T-helper 1 cell treated with Interleukin-12 subunit alpha and Interleukin-12 subunit beta and Interleukin-4 antibody, amounts not matched to agents 30 μg/mL and 1 μg/mL, for 36 hours (primary cell): ENCODE results near the gene REXO4.
A peak's percentile ranks its signal among the peaks of the same experiment; 100 is the strongest.
"Not testable (repeated sequence)": the region's sequence is repeated elsewhere in the genome, so short reads cannot be mapped to it uniquely, and the experiment has no call there.

Experiments
- H3K27ac Mint-ChIP-seq: one replicate; pipeline ENCODE4 v1.8.0; 2021; ENCODE audit warnings: mild to moderate bottlenecking, mixed read lengths
- H3K27me3 Mint-ChIP-seq: one replicate; pipeline ENCODE4 v1.8.0; 2021; ENCODE audit warnings: low read depth, mixed read lengths
- H3K36me3 Mint-ChIP-seq: one replicate; pipeline ENCODE4 v1.8.0; 2021; ENCODE audit warnings: low read depth, mixed read lengths
- H3K4me1 Mint-ChIP-seq: one replicate; pipeline ENCODE4 v1.8.0; 2021; ENCODE audit warnings: low read depth, mixed read lengths
- H3K4me3 Mint-ChIP-seq: one replicate; pipeline ENCODE4 v1.8.0; 2021; ENCODE audit warnings: mild to moderate bottlenecking, moderate library complexity, mixed read lengths
- H3K9me3 Mint-ChIP-seq: one replicate; pipeline ENCODE4 v1.8.0; 2021; ENCODE audit warnings: mixed read lengths

The REXO4 gene

DNA sequence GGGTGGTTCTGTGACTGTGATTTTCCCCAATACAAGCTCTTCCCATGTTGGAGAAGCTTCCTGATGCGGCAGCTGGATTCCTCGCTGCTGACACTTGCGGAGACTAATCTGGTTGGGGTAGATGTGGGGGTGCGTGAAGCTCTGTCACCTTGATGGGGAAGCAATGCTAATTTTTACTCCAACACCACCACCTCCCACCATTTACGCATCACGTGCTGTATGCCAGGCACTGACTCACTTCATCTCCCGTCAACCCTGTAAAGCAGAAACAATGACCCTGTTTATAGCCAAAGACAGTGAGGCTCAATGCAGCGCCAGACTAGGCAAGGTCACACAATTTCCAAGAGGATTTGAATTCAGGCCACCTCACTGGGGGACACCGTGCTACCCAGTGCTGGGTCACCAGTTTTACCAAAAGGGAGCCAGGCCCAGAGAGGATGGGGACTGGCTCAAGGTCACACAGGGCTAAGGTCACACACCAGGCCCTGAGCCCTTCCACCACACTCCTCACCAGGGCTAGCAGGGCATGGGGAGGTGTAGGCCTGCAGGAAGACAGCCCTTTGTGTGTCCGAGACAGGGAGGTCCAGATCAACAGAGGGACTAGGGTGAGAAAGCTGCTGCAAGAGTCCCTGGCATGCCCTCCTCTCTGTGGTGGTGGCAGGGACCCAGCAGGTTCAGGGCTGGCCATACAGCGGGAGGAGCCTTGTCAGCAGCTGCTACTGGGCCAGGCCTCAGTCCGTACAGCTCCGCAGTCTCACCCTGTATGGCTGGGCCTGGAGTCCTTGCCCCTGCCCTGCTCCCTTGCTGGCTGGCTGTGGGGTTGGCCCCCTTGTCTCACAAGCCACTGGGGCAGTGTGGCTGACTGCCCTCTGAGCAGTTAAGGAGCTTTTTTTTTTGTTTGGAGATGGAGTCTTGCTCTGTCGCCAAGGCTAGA, 38.4 kb downstream of the REXO4 start:
- Mint-ChIP-seq H3K9me3 (no peaks in the 10 kb centered on the region), H3K4me3 (no peak overlapping the region), H3K27ac (no peak overlapping the region), H3K27me3 (no peaks in the 10 kb centered on the region), H3K36me3 (peaks cover 3% of the 10 kb centered on the region), H3K4me1 (peaks cover 4% of the 10 kb centered on the region)

DNA sequence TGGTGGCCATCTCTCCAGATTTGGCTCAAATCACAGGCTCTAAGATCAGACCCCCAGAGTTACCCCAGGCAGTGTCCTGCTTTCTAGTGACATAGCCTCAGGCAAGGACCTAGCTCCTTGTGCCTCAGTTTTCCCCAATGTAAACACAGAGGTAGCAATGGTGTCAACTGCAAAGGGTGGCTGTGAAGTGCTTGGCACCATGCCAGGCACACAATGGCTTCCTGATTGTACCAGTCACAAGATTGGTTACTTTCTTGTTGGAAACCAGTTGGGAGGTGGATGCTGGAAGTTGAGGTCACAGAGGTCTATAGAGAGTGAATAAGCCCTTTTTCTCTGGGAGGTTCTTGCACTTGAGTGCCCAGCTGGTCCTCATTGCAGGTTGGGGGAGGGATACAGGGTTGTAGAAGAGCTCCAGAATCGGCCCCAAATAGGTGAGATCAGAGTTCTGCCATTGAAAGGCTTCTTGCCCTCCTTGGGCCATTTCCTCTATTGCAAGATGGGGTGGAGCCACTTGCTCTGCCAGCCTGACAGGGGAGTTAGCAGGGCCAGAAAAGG, 39.3 kb downstream of the REXO4 start:
- Mint-ChIP-seq H3K4me1 (peaks cover 8% of the 10 kb centered on the region), H3K4me3 (peak overlapping the region; percentile 27), H3K27ac (no peak overlapping the region), H3K36me3 (peaks cover 3% of the 10 kb centered on the region), H3K9me3 (no peaks in the 10 kb centered on the region), H3K27me3 (no peaks in the 10 kb centered on the region)

GRCh38 chr9:133377721-133378216, 40.0 kb downstream of the REXO4 start:
- Mint-ChIP-seq H3K27ac (no peak overlapping the region), H3K27me3 (no peaks in the 10 kb centered on the region), H3K4me3 (no peak overlapping the region), H3K36me3 (peaks cover 6% of the 10 kb centered on the region), H3K4me1 (peaks cover 14% of the 10 kb centered on the region), H3K9me3 (no peaks in the 10 kb centered on the region)

DNA sequence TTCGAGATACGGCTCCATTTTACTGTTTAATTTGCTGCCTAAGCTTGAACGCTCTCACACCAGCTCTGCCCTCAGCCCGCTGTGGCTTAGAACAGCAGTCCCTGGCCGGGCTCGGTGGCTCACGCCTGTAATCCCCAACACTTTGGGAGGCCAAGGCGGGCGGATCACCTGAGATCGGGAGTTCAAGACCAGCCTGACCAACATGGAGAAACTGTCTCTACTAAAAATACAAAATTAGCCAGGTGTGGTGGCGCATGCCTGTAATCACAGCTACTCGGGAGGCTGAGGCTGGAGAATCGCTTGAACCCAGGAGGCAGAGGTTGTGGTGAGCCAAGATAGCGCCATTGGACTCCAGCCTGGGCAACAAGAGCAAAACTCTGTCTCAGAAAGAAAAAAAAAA, 40.5 kb downstream of the REXO4 start:
- not testable (repeated sequence) for H3K36me3 Mint-ChIP-seq, H3K9me3 Mint-ChIP-seq, H3K27me3 Mint-ChIP-seq, H3K27ac Mint-ChIP-seq
- Mint-ChIP-seq H3K4me1 (peaks cover 18% of the 10 kb centered on the region), H3K4me3 (peak overlapping the region; percentile 68)

DNA sequence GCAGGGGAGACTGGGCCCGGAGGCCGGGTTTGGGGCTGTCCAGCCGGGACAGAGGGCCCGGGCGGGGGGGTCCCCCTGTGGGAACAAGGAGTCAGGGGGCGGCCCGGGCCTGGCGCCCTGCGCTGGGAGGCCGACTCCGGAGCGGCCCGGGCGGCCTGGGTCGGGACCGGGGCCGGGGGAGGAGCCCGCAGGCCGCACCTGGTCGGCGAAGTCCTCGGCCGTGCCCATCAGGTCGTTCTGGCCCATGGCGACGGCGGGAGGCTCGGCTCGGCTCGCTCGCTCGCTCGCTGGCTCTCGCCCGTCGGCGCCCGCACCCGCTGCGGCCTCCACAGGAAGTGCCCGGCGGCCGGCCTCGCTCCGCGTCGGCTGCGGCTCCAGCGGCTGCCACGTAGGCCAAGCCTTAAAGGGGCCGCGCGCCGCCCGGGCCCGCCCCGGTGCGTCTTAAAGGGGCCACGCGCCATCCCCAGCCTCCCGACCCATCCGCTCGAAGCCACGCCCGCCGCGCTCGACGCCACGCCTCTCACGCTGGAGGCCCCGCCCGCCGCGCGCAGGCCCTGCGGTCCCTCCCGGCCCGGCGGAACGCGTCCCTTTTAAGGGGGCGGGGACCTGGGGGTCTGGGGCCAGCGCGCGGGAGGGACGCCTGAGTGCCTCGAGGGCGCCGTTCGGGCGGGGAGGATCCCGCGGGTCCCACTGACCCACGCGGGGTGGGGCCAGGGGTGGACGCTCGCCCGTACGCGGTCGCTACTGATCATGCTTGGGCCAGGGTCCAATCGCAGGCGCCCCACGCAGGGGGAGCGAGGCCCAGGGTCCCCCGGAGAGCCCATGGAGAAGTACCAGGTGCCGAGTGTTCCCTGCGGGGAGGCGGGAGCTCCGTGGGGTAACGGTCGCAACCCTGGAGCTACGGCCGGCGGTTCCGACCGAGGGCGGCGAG, 41.8 kb downstream of the REXO4 start, which contains the start of the genes STKLD1 and SURF4:
TSS of gene STKLD1 (plus strand) at position 643 of the 931 bp plus-strand sequence. CDS start at position 751, 108 bp downstream.
TSS of gene SURF4 (minus strand) at position 337 of the 931 bp plus-strand sequence. CDS start at position 246, 91 bp downstream.
- H3K27me3 Mint-ChIP-seq: no peaks in the 10 kb centered on the region
- H3K27ac Mint-ChIP-seq: peak within 1 kb of the TSS; percentile 97
- H3K4me1 Mint-ChIP-seq: peaks cover 30% of the 10 kb centered on the region
- no peaks in the 10 kb centered on the region for H3K9me3 Mint-ChIP-seq
- H3K36me3 Mint-ChIP-seq: peaks cover 9% of the 10 kb centered on the region
- peak within 1 kb of the TSS; percentile 97 for H3K4me3 Mint-ChIP-seq

- H3K4me1 Mint-ChIP-seq: peaks cover 37% of the 10 kb centered on the region
- H3K27me3 Mint-ChIP-seq: no peaks in the 10 kb centered on the region
- peaks cover 13% of the 10 kb centered on the region for H3K36me3 Mint-ChIP-seq
- H3K4me3 Mint-ChIP-seq: peak overlapping the region; percentile 97
- H3K9me3 Mint-ChIP-seq: no peaks in the 10 kb centered on the region
- peak overlapping the region; percentile 97 for H3K27ac Mint-ChIP-seq
Observed at GRCh38 chr9:133375116-133375723, 42.6 kb downstream of the REXO4 start.

GRCh38 chr9:133374612-133375115, 43.1 kb downstream of the REXO4 start:
- peak overlapping the region; percentile 97 for H3K27ac Mint-ChIP-seq
- H3K9me3 Mint-ChIP-seq: no peaks in the 10 kb centered on the region
- no peaks in the 10 kb centered on the region for H3K27me3 Mint-ChIP-seq
- peaks cover 43% of the 10 kb centered on the region for H3K4me1 Mint-ChIP-seq
- H3K4me3 Mint-ChIP-seq: peak overlapping the region; percentile 97
- peaks cover 18% of the 10 kb centered on the region for H3K36me3 Mint-ChIP-seq

DNA sequence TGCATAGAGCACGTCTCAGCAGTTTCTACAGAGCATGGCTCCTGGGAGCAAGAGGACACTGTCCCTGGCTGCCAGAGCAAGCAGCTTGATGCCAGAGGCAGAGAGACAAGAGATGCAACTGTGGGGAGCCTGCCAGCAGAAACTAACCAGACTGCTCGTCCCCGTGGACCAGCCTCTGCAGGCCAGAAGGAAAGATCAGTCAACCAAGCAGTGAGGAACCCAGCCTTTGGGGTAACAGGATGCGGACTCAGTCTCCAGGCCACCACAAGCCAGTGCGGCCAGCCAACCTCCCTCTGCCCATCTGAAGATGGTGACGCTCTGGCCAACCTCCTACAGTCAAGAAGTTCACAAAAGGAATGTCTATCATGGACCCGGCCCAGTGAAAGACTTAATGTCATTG, 45.7 kb downstream of the REXO4 start:
- Mint-ChIP-seq H3K27me3 (no peaks in the 10 kb centered on the region), H3K9me3 (no peaks in the 10 kb centered on the region), H3K27ac (peak overlapping the region; percentile 87), H3K4me3 (peak overlapping the region; percentile 76), H3K4me1 (peaks cover 60% of the 10 kb centered on the region), H3K36me3 (peaks cover 31% of the 10 kb centered on the region)

- no peaks in the 10 kb centered on the region for H3K9me3 Mint-ChIP-seq
- H3K4me1 Mint-ChIP-seq: peaks cover 62% of the 10 kb centered on the region
- H3K4me3 Mint-ChIP-seq: peak overlapping the region; percentile 76
- H3K27ac Mint-ChIP-seq: peak overlapping the region; percentile 87
- H3K27me3 Mint-ChIP-seq: no peaks in the 10 kb centered on the region
- H3K36me3 Mint-ChIP-seq: peaks cover 35% of the 10 kb centered on the region
Observed at GRCh38 chr9:133371261-133371711, 46.5 kb downstream of the REXO4 start.

DNA sequence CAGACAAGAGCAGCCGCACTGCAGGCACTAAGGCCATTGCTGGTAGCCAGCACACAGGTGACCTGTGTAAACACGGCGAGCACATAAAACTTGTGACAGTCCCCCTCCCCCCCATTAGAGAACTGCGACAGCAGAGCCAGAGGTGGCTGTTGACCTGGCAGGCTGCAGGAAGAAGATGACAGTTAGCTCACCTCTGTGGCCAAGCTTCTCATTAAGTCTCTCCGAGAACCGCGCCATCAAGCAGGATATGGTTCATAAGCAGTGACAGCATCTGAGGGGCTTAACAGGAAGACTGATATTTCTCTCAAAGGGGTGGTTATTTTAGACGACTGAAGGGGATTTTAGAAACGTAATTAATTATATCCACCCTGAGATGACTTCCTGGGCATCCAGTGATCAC, 47.1 kb downstream of the REXO4 start:
- H3K9me3 Mint-ChIP-seq: no peaks in the 10 kb centered on the region
- H3K27ac Mint-ChIP-seq: peak overlapping the region; percentile 87
- H3K27me3 Mint-ChIP-seq: no peaks in the 10 kb centered on the region
- H3K4me1 Mint-ChIP-seq: peaks cover 64% of the 10 kb centered on the region
- peak overlapping the region; percentile 76 for H3K4me3 Mint-ChIP-seq
- H3K36me3 Mint-ChIP-seq: peaks cover 41% of the 10 kb centered on the region

GRCh38 chr9:133369933-133370332, 47.9 kb downstream of the REXO4 start:
- Mint-ChIP-seq H3K9me3 (no peaks in the 10 kb centered on the region), H3K27me3 (no peaks in the 10 kb centered on the region), H3K27ac (peak overlapping the region; percentile 87), H3K4me1 (peaks cover 64% of the 10 kb centered on the region), H3K4me3 (peak overlapping the region; percentile 76), H3K36me3 (peaks cover 43% of the 10 kb centered on the region)

- Mint-ChIP-seq H3K4me1 (peaks cover 60% of the 10 kb centered on the region), H3K27ac (peak overlapping the region; percentile 62), H3K4me3 (peak overlapping the region; percentile 76), H3K9me3 (no peaks in the 10 kb centered on the region), H3K36me3 (peaks cover 44% of the 10 kb centered on the region), H3K27me3 (no peaks in the 10 kb centered on the region)
Observed at GRCh38 chr9:133369422-133369821, 48.4 kb downstream of the REXO4 start.

- Mint-ChIP-seq H3K4me1 (peaks cover 56% of the 10 kb centered on the region), H3K9me3 (no peaks in the 10 kb centered on the region), H3K27me3 (no peaks in the 10 kb centered on the region), H3K36me3 (peaks cover 51% of the 10 kb centered on the region), H3K27ac (peak overlapping the region; percentile 53), H3K4me3 (peak overlapping the region; percentile 33)
Observed at GRCh38 chr9:133368249-133368881, 49.4 kb downstream of the REXO4 start.
